GM19035 (cell line): ENCODE results near the gene KRT84.
"Not testable (repeated sequence)": the region's sequence is repeated elsewhere in the genome, so short reads cannot be mapped to it uniquely, and the experiment has no call there.

Experiments used
- ATAC-seq: cut with Tn5 transposase; IDR thresholded peaks from one replicate; pipeline ENCODE4 v1.9.1; 2021; ENCODE audit not compliant: unreplicated experiment

Gene KRT84

GRCh38 chr12:52413202-52413601 is 27.8 kb upstream of the KRT84 start:
- ATAC-seq: no peak

- no peak for ATAC-seq
Measured at GRCh38 chr12:52411815-52412214, 26.4 kb upstream of the KRT84 start.

- ATAC-seq: not testable (repeated sequence)
Measured at GRCh38 chr12:52410589-52411248, 25.3 kb upstream of the KRT84 start.

GRCh38 chr12:52407918-52408317 is 22.5 kb upstream of the KRT84 start:
- no peak for ATAC-seq

DNA sequence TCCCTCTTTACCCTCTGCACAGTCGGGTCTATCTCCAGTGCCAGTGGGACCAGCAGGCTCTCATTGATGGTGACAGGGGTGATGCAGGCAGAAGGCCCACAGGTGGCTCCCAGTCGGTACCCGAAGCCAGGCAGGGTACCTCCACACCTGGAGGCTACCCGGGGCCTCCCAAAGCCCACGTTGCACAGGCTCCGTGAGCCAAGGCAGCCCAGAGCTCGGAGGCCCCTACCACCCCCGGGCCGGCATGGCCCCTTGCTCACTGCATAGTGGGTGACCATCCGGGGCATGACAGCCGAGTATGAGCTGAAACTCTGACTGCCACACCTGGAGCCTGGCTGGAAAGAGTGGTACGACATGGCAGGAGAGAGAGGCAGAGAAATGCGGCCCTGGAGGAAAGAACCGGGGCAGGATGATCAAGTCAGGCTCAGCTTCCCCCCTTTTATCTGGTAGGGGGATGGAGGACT is 20.5 kb upstream of the KRT84 start, which contains the start of gene KRT82:
KRT82 (minus strand) TSS at position 414 of the 464 bp plus-strand sequence; CDS start at position 356, 58 bp downstream.
- ATAC-seq: no peak

DNA sequence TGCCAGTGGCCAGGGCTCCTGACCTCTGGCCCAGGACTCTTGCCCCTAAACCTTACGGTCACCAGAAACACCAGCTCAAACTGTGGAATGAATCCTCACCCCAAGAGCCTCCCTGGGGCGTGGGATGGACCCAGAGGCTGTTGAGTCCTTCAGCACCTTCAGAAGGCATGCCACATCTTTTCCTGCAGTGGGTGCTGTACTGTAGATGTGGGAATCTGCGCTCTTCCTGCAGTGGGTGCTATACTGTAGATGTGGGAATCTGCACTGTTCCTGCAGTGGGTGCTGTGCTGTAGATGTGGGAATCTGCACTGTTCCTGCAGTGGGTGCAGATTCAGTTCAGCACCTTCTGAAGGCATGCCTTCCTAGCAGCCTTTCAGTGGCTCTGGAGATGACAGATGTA is 19.5 kb upstream of the KRT84 start:
- ATAC-seq: no peak

DNA sequence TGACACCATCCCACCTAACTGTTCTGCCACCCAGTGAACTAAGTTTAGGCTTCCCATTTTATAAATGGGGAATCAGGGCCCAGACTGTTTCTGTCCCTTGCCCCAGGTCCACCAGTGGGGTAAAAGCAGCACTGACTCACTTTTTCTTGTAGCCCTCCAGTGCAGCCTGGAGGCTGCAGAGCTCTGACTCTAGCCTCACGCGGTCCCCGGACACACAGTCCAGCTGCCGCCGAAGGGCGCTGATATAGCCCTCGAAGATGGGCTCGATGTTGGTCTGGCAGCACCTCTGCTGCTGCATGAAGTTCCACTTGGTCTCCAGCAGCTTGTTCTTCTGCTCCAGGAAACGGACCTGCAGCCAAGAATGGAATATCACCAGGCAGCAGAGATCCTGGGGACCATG is 18.1 kb upstream of the KRT84 start:
- no peak for ATAC-seq

GRCh38 chr12:52402873-52403540 is 17.6 kb upstream of the KRT84 start:
- ATAC-seq: no peak

GRCh38 chr12:52402377-52402776 is 16.9 kb upstream of the KRT84 start:
- no peak for ATAC-seq

DNA sequence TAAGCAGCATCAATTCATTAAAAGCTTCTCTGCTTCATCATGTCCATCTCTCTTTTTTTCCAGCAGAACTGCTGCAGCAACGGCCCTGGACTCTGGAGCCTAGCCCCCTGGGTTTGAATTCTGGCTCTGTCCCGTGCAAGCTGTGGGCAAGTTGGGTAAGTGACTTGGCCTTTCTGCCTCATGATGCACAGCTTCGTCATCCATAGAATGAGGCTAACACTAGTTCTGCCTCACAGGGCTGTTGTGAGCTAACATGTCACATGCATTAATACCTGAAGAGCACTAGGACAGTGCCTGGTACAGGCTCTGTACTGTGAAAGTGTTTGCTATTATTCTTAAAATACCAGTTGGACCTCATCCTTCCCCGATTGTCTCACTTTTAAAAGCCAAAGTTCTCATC is 16.5 kb upstream of the KRT84 start:
- no peak for ATAC-seq

- no peak for ATAC-seq
Measured at GRCh38 chr12:52401526-52401925, 16.1 kb upstream of the KRT84 start.

- no peak for ATAC-seq
Measured at GRCh38 chr12:52400906-52401305, 15.5 kb upstream of the KRT84 start.

DNA sequence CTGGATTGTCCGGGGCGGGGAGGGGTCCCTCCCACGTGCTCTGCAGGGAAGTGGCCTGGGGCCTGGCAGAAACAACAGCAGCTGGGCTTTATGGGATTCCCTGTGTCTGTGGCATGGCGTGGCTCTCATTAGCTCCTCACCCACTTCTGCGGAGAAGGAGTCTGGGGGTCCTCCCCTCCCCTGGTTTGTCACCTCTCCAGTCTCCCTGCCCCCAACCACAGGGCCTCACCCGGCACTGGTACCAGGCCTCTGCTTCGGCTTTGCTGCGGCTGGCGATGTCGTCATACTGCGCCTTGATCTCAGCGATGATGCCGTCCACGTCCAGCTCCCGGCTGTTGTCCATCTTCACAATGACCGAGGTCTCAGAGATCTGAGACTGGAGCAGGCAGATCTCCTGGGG is 14.3 kb upstream of the KRT84 start:
- ATAC-seq: no peak

GRCh38 chr12:52398176-52398575 is 12.7 kb upstream of the KRT84 start:
- no peak for ATAC-seq

- no peak for ATAC-seq
Measured at GRCh38 chr12:52396656-52397055, 11.2 kb upstream of the KRT84 start.

GRCh38 chr12:52395761-52396434 is 10.4 kb upstream of the KRT84 start:
- ATAC-seq: no peak

- no peak for ATAC-seq
Measured at GRCh38 chr12:52394836-52395405, 9.5 kb upstream of the KRT84 start.

DNA sequence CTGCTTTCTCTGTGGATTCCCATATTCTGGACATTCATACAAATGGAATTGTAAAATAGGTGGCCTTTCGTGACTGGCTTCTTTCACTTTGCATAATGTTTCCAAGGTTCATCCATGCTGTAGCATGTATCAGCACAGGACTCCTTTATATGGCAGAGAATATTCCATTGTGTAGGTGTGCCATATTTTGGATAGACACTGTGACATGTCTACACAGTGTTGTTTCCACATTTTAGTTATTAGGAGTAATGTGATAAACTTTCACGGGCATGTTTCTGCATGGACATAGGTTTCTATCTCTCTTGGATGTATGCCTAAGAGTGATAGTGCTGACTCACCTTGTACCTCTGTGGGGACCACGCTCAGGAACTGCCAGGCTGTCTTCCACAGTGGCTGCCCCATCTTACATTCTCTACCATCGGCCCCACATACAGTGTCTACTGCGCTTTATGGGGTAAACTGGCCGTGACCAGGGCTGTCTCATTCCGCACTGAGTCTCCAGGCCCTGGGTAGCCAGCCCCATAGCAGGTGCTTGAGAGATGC is 7.1 kb upstream of the KRT84 start:
- no peak for ATAC-seq

- no peak for ATAC-seq
Measured at GRCh38 chr12:52391618-52392002, 6.2 kb upstream of the KRT84 start.

DNA sequence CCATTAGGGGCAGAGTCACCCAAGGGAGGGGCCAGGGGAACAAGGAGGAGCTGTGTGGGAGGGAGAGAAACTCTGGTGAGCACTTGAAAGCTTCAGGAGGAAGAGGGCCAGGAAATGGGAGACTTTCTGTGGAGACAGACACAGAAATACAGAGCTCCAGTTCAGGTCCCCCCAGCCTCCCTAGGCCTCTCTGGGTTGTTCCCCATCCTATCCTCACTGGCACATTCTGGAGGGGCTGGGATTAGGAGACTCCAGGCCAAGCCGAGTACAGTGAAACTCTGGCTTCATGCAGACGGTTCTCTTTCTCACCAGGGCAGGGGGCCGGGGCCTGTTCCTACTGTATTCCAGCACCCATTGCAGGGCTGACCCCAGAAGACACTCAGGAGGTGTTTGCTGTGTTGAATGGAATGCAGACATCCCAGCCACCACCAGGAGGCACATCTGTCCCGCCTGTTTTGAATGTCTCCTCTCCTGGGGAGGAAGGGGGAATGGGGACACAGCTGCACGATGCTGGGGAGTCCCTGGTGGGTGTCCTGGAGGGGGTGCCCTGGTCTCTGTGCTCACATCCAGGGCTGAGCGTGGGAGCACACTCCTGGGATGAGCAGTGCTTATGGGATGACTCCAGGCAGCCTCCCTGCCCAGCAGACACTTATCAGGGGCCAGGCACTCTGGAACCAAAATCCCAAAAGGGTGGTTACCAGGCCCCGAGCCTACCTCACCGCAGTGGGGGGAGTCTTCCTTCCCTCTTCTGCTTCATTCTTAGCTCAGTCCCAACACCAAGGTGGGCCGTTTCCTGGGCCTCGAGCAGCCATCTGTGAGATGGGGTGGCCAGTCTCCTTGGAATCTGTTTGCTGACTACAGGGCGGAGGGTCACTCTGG is 5.5 kb upstream of the KRT84 start:
- ATAC-seq: no peak
